Stimulated activated naive B cell treated with anti-CD40 and anti-IgM and Interleukin-4, amounts not matched to agents 10 μg/mL and 1 μg/mL and 100 μg/mL, for 72 hours (primary cell): ENCODE data around the gene LUZP2.

Source experiments
- ATAC-seq, 2 donors: fragments of 150-1000 bp; cut with Tn5 transposase; replicated peaks; 2 replicates each; pipeline ENCODE4 v1.10.0; 2021; ENCODE audit warnings: moderate library complexity in 1 of 2
- DNase-seq: peaks from one replicate; pipeline ENCODE4 v3.0.0; 2021
- H3K27ac Mint-ChIP-seq: one replicate; pipeline ENCODE4 v1.8.0; 2022; ENCODE audit warnings: mild to moderate bottlenecking, mixed read lengths
- H3K27me3 Mint-ChIP-seq, 2 donors: one replicate each; pipeline ENCODE4 v1.8.0; 2022; ENCODE audit warnings: mixed read lengths in 2 of 2
- H3K36me3 Mint-ChIP-seq, 2 donors: one replicate each; pipeline ENCODE4 v1.8.0; 2022; ENCODE audit warnings: mixed read lengths in 2 of 2, mild to moderate bottlenecking in 1 of 2
- H3K4me1 Mint-ChIP-seq, 2 donors: one replicate each; pipeline ENCODE4 v1.8.0; 2022; ENCODE audit warnings: mixed read lengths in 2 of 2, mild to moderate bottlenecking in 1 of 2
- H3K4me3 Mint-ChIP-seq, 2 donors: one replicate each; pipeline ENCODE4 v1.8.0; 2022; ENCODE audit warnings: mild to moderate bottlenecking in 2 of 2, mixed read lengths in 2 of 2, moderate library complexity in 1 of 2
- H3K9me3 Mint-ChIP-seq, 2 donors: one replicate each; pipeline ENCODE4 v1.8.0; 2022; ENCODE audit warnings: mixed read lengths in 2 of 2, mild to moderate bottlenecking in 1 of 2

LUZP2 gene

DNA sequence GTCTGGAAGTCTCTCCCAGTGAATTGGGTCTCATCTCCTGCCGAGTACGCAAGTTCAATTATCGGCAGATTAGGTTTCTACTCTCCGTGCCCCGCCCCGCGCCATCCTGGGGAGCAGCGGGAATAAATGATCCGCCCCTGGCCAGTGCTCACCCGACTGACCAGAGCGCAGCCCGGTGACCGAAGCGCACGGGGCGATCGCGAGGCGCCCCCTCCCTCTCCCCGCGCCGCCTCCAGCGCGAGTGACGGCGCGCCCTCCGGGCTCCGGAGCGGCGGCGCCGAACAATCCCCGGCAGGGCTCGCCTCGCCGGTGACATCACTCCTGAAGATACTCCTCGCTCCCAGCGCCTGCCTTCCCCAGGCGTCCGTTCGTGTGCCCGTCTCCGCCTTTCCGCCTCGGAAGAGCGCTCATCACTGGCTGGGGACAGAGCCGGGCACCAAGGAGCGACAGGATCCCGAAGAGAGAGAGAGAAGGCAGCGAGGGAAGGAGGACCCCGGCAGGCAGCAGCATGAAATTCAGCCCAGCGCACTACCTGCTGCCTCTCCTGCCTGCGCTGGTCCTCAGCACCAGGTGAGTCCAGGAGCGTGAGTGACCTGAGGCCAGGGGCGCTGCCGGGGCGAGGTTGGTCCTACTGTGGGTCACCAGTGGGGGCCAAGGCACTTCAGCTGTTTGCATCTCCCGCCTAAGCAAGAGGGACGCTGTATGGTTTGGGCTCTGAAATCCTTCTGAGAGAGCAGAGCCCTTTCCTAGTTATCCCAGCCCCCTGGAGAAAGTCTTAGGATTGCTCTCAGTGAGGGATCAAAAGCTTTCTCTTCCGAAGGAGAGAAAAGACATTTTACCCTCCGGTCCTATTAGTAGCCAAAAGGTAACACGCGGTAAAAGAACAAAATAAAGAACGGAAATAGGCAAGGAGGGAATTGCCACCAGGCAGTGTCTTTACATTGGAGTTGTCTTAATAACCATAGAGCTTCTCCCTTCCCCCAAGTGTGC, at the start of gene LUZP2:
TSS of gene LUZP2 (plus strand) at position 318 of the 990 bp plus-strand sequence.
- H3K27me3 Mint-ChIP-seq: peaks cover 18 to 33% of the 10 kb centered on the region in 2 donors
- no peak for DNase-seq
- H3K9me3 Mint-ChIP-seq: peaks cover 0 to 2% of the 10 kb centered on the region in 2 donors
- no peak for ATAC-seq
- no peak within 1 kb of the TSS for H3K4me3 Mint-ChIP-seq
- H3K36me3 Mint-ChIP-seq: no peaks in the 10 kb centered on the region
- no peak within 1 kb of the TSS for H3K27ac Mint-ChIP-seq
- H3K4me1 Mint-ChIP-seq: no peaks in the 10 kb centered on the region

DNA sequence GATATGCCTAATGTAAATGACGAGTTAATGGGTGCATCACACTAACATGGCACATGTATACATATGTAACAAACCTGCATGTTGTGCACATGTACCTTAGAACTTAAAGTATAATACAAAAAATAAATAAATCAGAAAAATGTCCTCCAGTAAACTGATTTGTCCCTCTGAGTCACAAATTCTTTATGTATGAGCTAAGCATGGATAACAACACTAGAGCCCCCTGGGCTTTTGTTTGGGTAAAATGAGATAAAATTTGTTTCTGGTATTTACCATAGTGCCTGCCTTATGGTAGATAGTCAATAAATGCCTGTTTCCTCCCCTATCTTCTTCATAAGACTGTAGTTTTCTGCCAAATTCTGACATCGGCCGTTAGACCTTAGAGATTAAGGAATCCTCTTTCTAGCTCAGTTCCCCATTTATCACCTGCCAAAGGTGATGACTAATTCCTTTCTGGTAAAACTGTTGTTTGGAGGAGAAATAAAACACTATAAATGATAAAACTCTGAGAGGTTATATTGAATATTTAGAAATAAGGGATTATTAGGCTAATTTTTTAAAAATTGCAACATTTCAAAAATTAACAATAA, 43.6 kb upstream of the LUZP2 start:
- ATAC-seq: no peak
- no peaks in the 10 kb centered on the region for H3K4me1 Mint-ChIP-seq
- no peak for DNase-seq
- H3K27me3 Mint-ChIP-seq: no peaks in the 10 kb centered on the region
- no peak overlapping the region for H3K4me3 Mint-ChIP-seq
- H3K27ac Mint-ChIP-seq: no peak overlapping the region
- no peaks in the 10 kb centered on the region for H3K36me3 Mint-ChIP-seq
- peaks cover 0 to 4% of the 10 kb centered on the region in 2 donors for H3K9me3 Mint-ChIP-seq

DNA sequence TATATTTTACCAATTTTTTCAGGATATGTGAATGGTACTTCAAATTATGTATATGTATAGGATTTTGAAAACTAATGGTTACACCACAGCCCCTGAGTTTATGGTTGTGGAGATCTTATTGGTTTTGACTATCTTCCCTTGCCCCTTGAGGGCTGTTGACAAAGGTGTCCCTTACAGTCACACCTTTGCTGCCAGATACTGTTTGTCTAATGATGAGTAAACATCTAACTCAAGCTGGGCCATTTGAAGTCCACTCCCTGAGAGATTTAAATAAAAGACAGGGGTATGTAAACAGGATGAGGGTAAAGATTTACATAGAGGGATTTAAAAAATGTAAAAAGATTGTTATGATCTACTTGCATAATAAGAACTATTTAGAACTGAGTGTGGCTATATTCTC, 38.9 kb upstream of the LUZP2 start:
- Mint-ChIP-seq H3K36me3 (no peaks in the 10 kb centered on the region), H3K27ac (no peak overlapping the region), H3K4me1 (no peaks in the 10 kb centered on the region), H3K9me3 (peaks cover 0 to 2% of the 10 kb centered on the region in 2 donors), H3K4me3 (no peak overlapping the region), H3K27me3 (no peaks in the 10 kb centered on the region)
- DNase-seq: no peak
- no peak for ATAC-seq

- no peak overlapping the region for H3K27ac Mint-ChIP-seq
- no peaks in the 10 kb centered on the region for H3K36me3 Mint-ChIP-seq
- no peaks in the 10 kb centered on the region for H3K4me1 Mint-ChIP-seq
- ATAC-seq (no peak), DNase-seq (no peak)
- H3K27me3 Mint-ChIP-seq: no peaks in the 10 kb centered on the region
- peaks cover 4% of the 10 kb centered on the region in 2 donors for H3K9me3 Mint-ChIP-seq
- no peak overlapping the region for H3K4me3 Mint-ChIP-seq
These were observed 26.4 kb upstream of the LUZP2 start for GRCh38 chr11:24470431-24470830.

DNA sequence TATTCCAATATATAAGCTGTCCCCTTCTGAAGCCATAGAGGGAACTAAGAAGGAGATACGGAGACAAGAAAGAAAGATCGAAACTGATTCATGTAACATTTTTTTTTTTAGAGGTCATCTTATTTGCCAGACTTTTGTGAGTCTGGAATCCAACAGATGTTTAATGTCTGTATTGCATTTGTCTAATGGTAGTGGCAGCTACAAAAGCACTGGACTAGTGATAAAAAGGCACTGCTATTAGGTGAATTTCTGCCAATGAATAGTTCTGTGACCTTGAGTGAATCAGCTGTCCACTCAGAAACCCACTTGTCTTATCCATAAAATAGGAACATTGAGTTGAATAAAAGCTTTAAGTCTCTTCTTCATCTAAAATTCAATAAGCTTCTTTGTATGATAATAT, 25.8 kb upstream of the LUZP2 start:
- ATAC-seq: no peak
- no peak for DNase-seq

DNA sequence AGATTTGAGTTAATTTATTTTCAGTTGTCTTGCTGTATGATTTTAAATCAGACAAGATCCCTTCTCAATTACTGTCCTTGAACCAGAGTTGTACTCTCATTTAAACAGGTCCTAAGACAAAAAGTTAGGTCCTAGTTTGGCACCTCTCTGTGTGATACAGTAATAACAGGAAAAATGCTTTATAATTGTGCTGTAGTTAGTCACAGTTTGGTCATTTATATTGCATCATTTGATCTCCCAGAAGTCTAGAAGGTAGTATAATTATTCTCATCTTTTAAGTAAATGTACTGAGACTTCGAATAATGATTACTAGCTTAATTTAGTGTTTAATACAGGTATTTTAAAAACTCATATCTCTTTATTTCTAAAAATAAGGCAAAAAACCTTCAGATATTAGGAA, 18.1 kb upstream of the LUZP2 start:
- Mint-ChIP-seq H3K27ac (no peak overlapping the region), H3K9me3 (peaks cover 5% of the 10 kb centered on the region in 2 donors), H3K27me3 (no peaks in the 10 kb centered on the region), H3K36me3 (no peaks in the 10 kb centered on the region), H3K4me3 (no peak overlapping the region), H3K4me1 (no peaks in the 10 kb centered on the region)
- ATAC-seq: no peak
- DNase-seq: no peak

More for the DNA sequence above, 25.8 kb upstream of the LUZP2 start:
- no peak overlapping the region for H3K4me3 Mint-ChIP-seq
- H3K36me3 Mint-ChIP-seq: no peaks in the 10 kb centered on the region
- no peak overlapping the region for H3K27ac Mint-ChIP-seq
- H3K4me1 Mint-ChIP-seq: no peaks in the 10 kb centered on the region
- H3K9me3 Mint-ChIP-seq: peaks cover 4 to 6% of the 10 kb centered on the region in 2 donors
- H3K27me3 Mint-ChIP-seq: no peaks in the 10 kb centered on the region

GRCh38 chr11:24489477-24489876, 7.4 kb upstream of the LUZP2 start:
- peaks cover 0 to 3% of the 10 kb centered on the region in 2 donors for H3K27me3 Mint-ChIP-seq
- DNase-seq (no peak), ATAC-seq (no peak)
- H3K4me3 Mint-ChIP-seq: no peak overlapping the region
- H3K4me1 Mint-ChIP-seq: no peaks in the 10 kb centered on the region
- no peak overlapping the region for H3K27ac Mint-ChIP-seq
- H3K36me3 Mint-ChIP-seq: no peaks in the 10 kb centered on the region
- peaks cover 1 to 5% of the 10 kb centered on the region in 2 donors for H3K9me3 Mint-ChIP-seq

DNA sequence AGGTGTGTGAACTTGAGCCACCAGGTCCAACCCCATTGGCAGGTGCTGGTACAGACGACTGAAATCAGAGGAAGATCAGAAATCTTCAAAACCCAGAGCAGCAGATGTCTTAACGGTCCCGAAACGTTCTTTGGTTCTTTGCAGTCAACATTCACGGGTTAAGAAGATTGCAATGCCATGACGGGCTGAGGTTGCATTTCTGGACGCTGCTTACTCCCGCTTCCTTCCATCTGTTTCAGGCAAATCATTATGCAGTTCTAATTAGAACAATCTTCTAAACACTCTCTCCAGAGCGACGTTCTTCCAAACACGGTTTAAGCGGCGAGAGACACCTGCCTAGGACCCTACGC, 492 bp upstream of the LUZP2 start:
- no peak overlapping the region for H3K27ac Mint-ChIP-seq
- H3K4me1 Mint-ChIP-seq: no peaks in the 10 kb centered on the region
- H3K9me3 Mint-ChIP-seq: no peaks in the 10 kb centered on the region
- no peak for ATAC-seq
- peaks cover 18 to 33% of the 10 kb centered on the region in 2 donors for H3K27me3 Mint-ChIP-seq
- H3K36me3 Mint-ChIP-seq: no peaks in the 10 kb centered on the region
- DNase-seq: no peak
- H3K4me3 Mint-ChIP-seq: no peak overlapping the region

GRCh38 chr11:24497831-24498230, 978 bp downstream of the LUZP2 start:
- H3K4me1 Mint-ChIP-seq: no peaks in the 10 kb centered on the region
- DNase-seq: no peak
- peaks cover 0 to 4% of the 10 kb centered on the region in 2 donors for H3K9me3 Mint-ChIP-seq
- H3K27me3 Mint-ChIP-seq: peaks cover 18 to 33% of the 10 kb centered on the region in 2 donors
- H3K27ac Mint-ChIP-seq: no peak overlapping the region
- H3K4me3 Mint-ChIP-seq: no peak overlapping the region
- no peak for ATAC-seq
- no peaks in the 10 kb centered on the region for H3K36me3 Mint-ChIP-seq

DNA sequence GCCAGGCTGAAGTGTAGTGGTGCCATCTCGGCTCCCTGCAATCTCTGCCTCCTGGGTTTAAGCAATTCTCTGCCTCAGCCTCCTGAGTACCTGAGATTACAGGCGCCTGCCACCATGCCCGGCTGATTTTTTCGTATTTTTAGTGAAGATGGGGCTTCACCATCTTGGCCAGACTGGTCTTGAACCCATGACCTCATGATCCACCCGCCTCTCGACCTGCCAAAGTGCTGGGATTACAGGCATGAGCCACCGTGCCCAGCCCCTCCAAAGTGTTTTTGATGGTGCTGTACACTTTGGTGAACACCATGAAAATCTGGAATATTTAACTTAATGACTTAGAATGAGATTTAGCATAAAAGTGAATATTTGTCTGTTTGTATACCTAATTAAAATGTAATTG, 5.6 kb downstream of the LUZP2 start:
- Mint-ChIP-seq H3K27me3 (peaks cover 4 to 7% of the 10 kb centered on the region in 2 donors), H3K36me3 (no peaks in the 10 kb centered on the region), H3K9me3 (peaks cover 0 to 8% of the 10 kb centered on the region in 2 donors), H3K27ac (no peak overlapping the region), H3K4me1 (peaks cover 0 to 2% of the 10 kb centered on the region in 2 donors), H3K4me3 (no peak overlapping the region)
- ATAC-seq (no peak), DNase-seq (no peak)

- Mint-ChIP-seq H3K36me3 (no peaks in the 10 kb centered on the region), H3K4me3 (no peak overlapping the region), H3K4me1 (peaks cover 4 to 5% of the 10 kb centered on the region in 2 donors), H3K9me3 (peaks cover 0 to 3% of the 10 kb centered on the region in 2 donors), H3K27me3 (no peaks in the 10 kb centered on the region), H3K27ac (no peak overlapping the region)
- DNase-seq: no peak
- peak; percentile 48 to 59 for ATAC-seq
These were observed 12.3 kb downstream of the LUZP2 start for GRCh38 chr11:24509114-24509513.

GRCh38 chr11:24511511-24511910, 14.7 kb downstream of the LUZP2 start:
- ATAC-seq (no peak), DNase-seq (no peak)
- no peak overlapping the region for H3K4me3 Mint-ChIP-seq
- no peaks in the 10 kb centered on the region for H3K9me3 Mint-ChIP-seq
- H3K27ac Mint-ChIP-seq: no peak overlapping the region
- H3K27me3 Mint-ChIP-seq: no peaks in the 10 kb centered on the region
- H3K4me1 Mint-ChIP-seq: peaks cover 3 to 4% of the 10 kb centered on the region in 2 donors
- no peaks in the 10 kb centered on the region for H3K36me3 Mint-ChIP-seq

GRCh38 chr11:24513479-24514218, 16.8 kb downstream of the LUZP2 start:
- H3K36me3 Mint-ChIP-seq: no peaks in the 10 kb centered on the region
- no peak for ATAC-seq
- no peaks in the 10 kb centered on the region for H3K9me3 Mint-ChIP-seq
- peaks cover 3 to 4% of the 10 kb centered on the region in 2 donors for H3K4me1 Mint-ChIP-seq
- H3K27ac Mint-ChIP-seq: no peak overlapping the region
- no peak for DNase-seq
- H3K27me3 Mint-ChIP-seq: no peaks in the 10 kb centered on the region
- no peak overlapping the region for H3K4me3 Mint-ChIP-seq

DNA sequence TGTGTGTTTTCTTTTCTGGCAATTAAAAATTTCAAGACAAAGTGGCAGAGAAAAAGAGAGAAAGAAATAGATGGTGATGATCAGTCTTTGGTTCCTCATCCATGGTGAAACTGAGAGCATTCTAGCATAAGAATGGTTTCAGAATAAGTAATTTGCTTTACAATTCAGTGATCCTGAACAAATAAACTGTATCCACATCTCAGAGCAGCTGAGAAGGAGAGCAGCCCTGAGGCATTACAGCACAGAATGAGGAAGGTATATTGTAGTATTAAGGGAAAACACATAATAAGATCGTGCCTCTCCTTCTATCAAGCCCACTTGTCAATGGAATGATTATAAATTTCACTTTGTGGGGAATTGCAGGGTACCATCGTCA, 17.4 kb downstream of the LUZP2 start:
- Mint-ChIP-seq H3K27me3 (no peaks in the 10 kb centered on the region), H3K27ac (no peak overlapping the region), H3K9me3 (no peaks in the 10 kb centered on the region), H3K4me3 (no peak overlapping the region), H3K4me1 (peaks cover 3 to 4% of the 10 kb centered on the region in 2 donors), H3K36me3 (no peaks in the 10 kb centered on the region)
- peak; percentile 61 to 87 for ATAC-seq
- DNase-seq: no peak
